SK-N-DZ (cell line): Measurements from ENCODE around the gene ITGB1.
"Not testable (repeated sequence)": the region's sequence is repeated elsewhere in the genome, so short reads cannot be mapped to it uniquely, and the experiment has no call there.

Experiments used
- DNase-seq: peaks from one replicate; pipeline ENCODE4 v3.0.0-alpha.2; 2015; ENCODE audit warnings: low spot score

Gene ITGB1

GRCh38 chr10:32938554-32939061, 19.4 kb downstream of the ITGB1 start:
- DNase-seq: peak; percentile 17

DNA sequence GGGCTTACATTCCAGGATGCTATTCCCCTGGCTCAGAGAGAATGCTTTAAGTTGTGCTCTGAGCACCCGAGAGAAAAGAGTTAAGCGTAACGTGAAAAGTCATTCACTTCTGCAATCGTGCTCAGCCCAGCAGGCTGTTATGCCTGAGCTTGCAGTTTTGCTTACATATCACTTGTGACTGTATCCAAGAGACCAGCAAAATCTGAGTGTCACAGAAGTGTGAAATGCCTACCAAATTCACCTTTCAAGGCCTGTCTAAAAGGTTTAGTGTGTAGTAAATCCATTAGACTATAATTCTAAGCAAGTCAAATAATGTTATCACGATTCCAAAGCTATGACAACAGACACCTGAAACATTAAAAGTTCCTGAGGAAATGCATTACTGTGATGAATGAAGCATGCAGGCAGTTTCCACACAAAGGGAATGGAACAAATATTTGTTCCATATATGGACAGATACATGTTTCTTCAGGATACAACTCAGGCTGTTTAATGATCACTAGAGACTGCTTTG, 20.1 kb downstream of the ITGB1 start:
- DNase-seq: no peak

GRCh38 chr10:32932225-32932729, 25.8 kb downstream of the ITGB1 start:
- DNase-seq: no peak

DNA sequence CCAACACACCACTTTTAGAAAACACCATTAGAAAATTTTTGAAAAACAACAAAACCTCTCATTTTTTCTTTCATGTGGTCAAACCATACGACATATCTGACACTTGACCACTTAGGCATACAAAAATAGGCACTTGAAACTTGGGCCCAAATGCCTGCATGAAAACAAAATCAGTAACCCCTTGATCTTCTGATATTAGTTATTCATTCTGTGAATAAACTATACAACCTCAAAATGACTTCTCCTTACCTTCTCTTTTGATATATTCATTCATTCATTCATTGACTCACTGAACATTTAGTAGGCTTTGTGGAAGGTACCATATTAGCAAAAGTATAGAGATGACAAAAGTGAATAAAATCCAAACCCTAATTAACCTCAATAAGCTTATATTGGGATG, 26.4 kb downstream of the ITGB1 start:
- no peak for DNase-seq

DNA sequence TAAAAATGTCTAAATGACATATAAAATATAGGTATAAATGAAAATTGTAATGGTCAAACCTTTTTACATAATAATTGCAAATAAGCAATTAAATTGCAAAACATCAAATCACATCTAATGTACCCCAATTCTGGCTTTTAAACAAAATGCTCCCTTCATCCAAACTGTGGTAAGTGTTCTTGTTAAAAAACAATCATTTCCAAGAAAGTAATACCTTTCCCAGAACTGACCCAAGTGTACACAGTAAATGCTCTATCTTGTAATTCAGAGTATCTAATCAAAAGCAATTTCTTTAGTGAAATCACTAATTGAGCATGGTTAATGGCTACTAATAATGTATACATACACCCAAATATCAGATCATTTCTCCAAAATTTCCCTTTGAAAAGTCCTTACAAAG, 28.0 kb downstream of the ITGB1 start:
- DNase-seq: no peak

- DNase-seq: no peak
These were observed 28.4 kb downstream of the ITGB1 start for GRCh38 chr10:32929634-32930033.

- no peak for DNase-seq
These were observed 30.3 kb downstream of the ITGB1 start for GRCh38 chr10:32927750-32928149.

GRCh38 chr10:32923849-32924248, 34.2 kb downstream of the ITGB1 start:
- no peak for DNase-seq

DNA sequence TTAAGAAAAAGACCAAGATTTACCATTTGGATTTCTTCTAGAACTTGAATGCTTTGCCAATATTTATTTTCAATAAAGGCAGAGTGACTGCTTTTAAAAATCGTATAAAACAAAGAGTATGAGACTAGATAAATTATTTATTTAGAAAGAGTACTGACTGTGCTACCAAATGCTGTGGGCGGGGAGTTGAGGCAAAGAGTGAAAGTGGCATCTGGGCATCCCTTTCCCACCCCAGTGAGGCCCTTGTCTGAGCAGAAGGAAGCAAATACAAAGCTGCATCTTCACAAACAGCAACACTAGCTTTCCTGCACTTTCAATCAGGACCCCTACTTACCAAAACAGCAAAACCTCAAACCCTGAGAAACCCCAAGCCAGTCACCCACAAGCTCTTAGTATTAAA, 34.9 kb downstream of the ITGB1 start:
- DNase-seq: no peak

- no peak for DNase-seq
These were observed 35.9 kb downstream of the ITGB1 start for GRCh38 chr10:32922170-32922569.

GRCh38 chr10:32917817-32918216, 40.2 kb downstream of the ITGB1 start:
- DNase-seq: not testable (repeated sequence)

DNA sequence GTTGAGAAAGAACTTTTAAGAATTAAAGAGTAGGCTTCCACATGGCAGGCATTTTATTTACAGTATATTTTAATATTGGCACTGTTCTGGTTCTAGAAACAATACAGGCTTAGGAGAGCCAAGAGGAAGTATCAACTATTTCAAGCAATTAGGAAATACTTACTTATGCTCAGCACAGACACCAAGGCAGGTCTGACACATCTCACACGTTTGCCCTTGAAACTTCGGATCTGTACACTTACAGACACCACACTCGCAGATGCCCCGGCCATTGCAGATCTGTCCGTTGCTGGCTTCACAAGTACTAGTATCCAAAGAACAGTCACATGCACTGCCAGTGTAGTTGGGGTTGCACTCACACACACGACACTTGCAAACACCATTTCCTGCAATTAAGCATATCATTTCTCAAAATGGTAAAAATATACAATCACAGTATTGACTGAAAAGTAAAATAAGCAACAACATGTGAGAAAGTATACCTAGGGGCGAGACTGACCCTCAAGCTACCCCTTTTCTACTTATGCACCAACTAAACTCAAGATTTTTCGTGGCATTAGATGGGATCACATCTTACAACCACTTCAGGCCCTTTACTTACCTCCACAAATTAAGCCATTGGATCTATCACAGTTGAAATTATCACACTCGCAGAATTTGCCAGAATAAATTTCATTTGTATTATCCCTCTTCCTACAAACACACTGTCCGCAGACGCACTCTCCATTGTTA, 46.6 kb downstream of the ITGB1 start:
- DNase-seq: no peak

DNA sequence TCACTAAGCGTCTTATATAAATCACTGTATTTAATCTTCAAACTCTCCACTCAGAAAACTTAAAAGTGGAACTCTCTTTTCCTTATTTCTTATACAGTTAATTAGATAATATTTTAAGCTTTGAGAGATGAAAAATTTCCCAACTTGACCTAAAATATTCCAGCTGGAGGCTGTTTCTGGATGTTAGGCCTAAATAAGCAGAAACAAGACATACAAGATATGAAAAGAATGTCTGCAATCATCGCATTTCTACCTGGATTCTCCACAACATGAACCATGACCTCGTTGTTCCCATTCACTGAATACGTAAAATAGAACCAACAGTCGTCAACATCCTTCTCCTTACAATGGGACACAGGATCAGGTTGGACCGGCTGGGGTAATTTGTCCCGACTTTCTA, 48.1 kb downstream of the ITGB1 start:
- not testable (repeated sequence) for DNase-seq

GRCh38 chr10:32909456-32909855, 48.6 kb downstream of the ITGB1 start:
- no peak for DNase-seq

- DNase-seq: no peak
These were observed 51.4 kb downstream of the ITGB1 start for GRCh38 chr10:32906595-32906994.

GRCh38 chr10:32905466-32905865, 52.6 kb downstream of the ITGB1 start:
- no peak for DNase-seq

DNA sequence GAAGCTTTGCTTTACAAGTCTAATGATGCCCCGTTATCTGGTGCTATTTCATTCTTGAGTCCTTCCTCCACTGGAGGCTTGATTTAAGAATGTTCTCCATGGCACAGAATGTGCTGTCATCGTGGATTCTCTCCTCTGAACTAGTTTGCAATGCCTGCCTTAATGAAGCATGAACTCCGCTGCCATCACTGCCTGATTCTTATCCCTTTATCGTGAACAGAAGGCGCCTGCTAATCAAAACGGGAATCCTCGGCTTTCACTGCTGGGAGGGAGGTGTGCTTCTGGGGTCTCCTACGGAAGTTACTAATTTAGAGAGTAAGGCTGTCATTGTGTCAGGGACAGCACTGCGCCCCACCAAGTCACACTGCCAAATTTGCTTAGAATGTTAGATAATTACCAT, 56.2 kb downstream of the ITGB1 start:
- no peak for DNase-seq

GRCh38 chr10:32895200-32895968, 62.6 kb downstream of the ITGB1 start:
- DNase-seq: not testable (repeated sequence)

GRCh38 chr10:32893916-32894664, 63.9 kb downstream of the ITGB1 start:
- no peak for DNase-seq

- no peak for DNase-seq
These were observed 64.6 kb downstream of the ITGB1 start for GRCh38 chr10:32893434-32893833.

DNA sequence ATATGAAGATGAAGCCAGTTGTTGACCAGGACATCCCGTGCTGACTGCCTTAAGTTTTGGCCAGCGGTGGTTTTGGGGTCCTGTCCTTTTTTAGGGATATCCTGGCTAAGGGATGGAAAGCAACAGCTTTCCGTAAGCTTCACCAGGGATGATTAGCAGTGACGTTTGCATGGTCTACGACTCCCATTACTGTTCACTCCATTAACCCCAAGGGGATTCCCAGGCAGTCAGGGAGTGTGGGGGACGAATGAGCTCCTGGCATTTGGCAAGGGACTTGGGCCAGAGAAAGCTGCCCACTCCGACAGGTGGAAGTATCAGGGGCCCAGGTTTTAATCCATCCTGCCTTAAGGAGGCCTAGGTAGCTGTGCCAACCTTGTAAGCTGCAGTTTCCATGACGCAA, 66.8 kb downstream of the ITGB1 start:
- DNase-seq: no peak

- DNase-seq: no peak
These were observed 67.6 kb downstream of the ITGB1 start for GRCh38 chr10:32890444-32890843.
